Cardiac fibroblast (primary cell): ENCODE data around the gene CALCR.

Source experiments
- DNase-seq, 2 donors: peaks; one replicate each; pipeline versions ENCODE4 v3.0.0 to v3.0.0-alpha.2; 2010; ENCODE audit warnings: low read depth in 2 of 2
- H3K4me3 ChIP-seq, 2 donors: replicated peaks in 1 of 2; 1 replicate in 1 of 2; 2 replicates in 1 of 2; pipeline ENCODE4 v1.5.1; 2011; ENCODE audit warnings: low read depth in 2 of 2, low read length in 2 of 2, mild to moderate bottlenecking in 2 of 2, moderate library complexity in 1 of 2
- TF ChIP-seq, protein P1 (sequence below): IDR thresholded peaks from one replicate; pipeline ENCODE4 v1.5.1; 2011; ENCODE audit warnings: low read depth, mild to moderate bottlenecking, low read length, inconsistent platforms

Gene CALCR

DNA sequence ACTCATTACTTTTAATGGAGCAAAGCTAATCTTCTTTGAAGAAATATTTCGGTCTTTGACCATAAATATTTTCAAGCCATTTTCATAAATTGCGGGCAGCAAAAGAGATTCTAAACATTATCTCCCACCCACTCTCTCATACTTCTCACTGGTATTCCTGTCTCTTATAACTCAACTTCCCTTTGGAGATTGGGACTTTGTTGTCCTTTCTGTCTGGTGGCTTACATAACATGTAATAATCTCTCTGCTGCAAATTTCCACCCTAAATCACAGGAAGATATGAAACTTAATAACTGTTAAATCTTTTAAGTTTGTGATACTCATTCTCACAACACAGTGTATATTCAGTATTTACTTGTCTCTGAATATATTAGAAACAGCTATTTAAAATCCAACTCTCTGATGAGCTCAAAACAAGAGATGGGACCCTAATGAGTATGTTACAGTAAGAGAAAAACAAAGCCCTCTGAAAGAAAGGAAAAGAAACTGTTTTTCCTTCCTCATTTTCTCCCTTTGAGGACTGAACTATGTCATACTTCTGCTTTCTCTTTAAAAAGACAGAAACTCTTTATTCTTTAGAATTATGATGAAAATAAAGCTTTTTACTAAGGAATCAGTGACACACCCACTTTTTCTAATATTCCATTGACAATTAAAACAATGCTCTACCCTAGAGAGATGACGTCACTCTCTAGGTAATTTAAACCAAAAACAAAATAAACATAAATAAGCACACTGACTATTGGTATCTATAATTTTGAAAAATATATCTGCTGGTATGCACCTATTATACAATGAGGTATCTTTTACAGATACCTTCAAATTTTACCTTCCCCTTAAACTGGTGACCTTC, 14.7 kb downstream of the CALCR start:
- DNase-seq = no peak
- TF ChIP-seq, protein P1, sequence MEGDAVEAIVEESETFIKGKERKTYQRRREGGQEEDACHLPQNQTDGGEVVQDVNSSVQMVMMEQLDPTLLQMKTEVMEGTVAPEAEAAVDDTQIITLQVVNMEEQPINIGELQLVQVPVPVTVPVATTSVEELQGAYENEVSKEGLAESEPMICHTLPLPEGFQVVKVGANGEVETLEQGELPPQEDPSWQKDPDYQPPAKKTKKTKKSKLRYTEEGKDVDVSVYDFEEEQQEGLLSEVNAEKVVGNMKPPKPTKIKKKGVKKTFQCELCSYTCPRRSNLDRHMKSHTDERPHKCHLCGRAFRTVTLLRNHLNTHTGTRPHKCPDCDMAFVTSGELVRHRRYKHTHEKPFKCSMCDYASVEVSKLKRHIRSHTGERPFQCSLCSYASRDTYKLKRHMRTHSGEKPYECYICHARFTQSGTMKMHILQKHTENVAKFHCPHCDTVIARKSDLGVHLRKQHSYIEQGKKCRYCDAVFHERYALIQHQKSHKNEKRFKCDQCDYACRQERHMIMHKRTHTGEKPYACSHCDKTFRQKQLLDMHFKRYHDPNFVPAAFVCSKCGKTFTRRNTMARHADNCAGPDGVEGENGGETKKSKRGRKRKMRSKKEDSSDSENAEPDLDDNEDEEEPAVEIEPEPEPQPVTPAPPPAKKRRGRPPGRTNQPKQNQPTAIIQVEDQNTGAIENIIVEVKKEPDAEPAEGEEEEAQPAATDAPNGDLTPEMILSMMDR = no peak
- no peak overlapping the region for H3K4me3 ChIP-seq

DNA sequence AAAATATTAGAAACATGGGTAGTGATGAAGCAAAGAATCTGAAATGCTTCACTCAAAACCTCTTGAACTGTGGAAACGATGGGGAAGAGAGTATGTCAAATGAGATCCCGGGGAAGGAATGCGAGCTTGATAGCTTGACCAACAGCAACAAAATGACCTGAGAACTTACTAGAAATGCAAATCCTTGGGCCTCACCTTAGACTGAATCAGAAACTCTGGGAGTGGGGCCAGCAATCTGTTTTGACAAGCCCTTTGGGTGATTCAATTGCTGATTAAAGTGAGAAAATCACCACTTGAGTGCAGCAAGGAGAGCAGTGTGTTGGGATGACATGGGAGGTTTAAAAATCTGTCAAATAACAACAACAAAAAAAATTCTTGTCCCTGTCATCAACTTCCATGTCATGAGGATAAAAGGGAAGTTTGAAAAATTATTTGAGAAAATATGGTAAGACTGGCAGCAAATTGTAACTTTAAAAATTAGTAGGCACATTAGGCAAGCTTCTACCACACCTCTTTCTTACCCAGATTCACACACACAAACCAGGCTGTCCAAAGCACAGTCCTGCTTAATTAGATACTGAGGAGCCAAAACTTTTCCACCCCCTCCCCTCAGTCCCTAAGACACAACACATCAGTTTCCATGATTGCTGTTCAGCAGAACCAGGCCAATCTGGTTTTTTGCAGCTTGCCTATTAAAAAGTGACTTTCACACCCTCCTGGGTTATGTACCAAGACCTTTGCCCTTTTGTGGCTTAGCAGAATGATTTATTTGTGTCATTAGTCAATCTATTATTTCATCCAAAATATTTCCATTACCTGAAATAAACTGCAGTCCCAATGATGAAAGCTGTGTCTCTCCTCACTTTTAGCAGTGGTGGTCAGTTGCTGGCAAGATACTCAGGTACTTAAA, 15.6 kb downstream of the CALCR start:
- DNase-seq = peak in 1 of 2 donors; percentile 5
- TF ChIP-seq, protein P1 = no peak
- H3K4me3 ChIP-seq = no peak overlapping the region

DNA sequence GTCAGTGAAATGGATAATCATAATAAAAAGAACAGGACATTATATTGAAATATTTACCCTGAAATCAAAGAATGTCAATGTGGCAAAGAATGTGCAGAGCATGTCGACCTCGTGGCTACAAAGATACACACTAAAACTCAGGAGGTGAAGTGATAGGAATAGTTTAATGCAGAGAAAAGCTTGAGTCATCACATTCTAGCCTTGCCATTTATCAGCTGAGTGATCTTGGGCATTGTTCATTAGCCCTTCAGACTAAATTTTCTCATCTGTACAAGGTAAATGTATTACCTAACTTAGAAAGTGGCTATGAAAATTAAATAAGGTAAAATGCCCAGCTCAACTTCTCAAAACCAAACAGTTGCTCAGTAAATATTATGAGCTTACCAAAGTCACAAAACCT, 22.6 kb downstream of the CALCR start:
- H3K4me3 ChIP-seq = no peak overlapping the region
- DNase-seq = no peak
- TF ChIP-seq, protein P1 = no peak

DNA sequence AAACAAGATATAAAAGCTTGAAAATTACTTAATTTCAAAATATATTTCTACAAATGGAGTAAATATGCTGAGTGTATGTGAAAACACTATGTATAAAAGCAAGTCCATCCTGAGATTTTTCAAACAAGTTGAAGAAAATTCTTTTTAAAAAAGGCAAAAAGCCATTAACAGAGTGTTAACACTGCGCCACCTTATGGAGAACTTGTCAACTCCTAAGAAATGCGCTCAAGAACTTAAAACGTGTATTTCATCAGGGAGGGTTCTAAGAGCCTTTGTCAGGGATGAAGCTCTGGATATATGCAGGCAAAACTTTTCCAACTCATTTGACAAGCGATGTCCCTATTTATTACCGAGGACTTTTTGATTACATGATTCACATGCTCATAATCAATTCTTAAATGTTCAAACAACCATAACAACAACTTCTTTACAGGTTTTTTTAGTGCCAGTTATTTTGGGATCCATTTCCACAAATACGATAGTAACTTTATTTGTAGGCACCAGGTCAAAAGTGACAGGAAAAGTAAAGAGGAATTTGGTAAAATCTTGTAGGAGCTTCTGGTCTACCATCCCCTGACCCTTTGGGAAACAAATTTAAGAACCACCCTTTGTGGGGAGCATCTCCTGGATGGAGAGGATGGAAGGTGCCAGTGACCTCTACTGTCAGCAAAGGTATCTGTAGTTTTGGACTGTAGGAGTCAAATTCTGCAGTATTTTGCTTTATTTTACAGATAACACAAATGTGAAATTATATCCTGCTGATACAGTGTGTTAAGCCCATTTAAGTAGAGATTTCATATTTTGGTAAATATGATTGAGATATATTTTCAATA, 23.2 kb downstream of the CALCR start:
- TF ChIP-seq, protein P1 = peak; percentile 62
- peak; percentile 69 to 77 for DNase-seq
- H3K4me3 ChIP-seq = no peak overlapping the region

DNA sequence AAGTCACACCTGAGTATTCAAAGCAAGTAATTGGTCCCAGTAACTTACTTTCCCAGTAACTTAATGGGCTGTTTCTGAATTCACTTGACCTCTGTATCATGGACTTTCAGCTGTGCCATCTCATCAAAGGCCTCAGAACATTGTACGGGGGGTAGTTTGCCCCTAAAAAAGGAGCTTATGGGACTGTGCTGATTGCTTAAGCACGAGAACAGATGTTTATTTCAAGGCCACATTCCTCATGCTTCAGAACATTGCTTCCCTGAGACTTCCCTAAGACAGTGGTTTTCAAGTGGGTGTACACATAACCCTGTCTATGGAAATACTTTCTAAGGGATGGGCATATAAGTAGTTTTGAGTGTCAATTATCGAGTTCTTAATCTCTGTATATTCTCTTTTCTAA, 26.8 kb downstream of the CALCR start:
- no peak for DNase-seq
- H3K4me3 ChIP-seq = no peak overlapping the region
- TF ChIP-seq, protein P1 = no peak

DNA sequence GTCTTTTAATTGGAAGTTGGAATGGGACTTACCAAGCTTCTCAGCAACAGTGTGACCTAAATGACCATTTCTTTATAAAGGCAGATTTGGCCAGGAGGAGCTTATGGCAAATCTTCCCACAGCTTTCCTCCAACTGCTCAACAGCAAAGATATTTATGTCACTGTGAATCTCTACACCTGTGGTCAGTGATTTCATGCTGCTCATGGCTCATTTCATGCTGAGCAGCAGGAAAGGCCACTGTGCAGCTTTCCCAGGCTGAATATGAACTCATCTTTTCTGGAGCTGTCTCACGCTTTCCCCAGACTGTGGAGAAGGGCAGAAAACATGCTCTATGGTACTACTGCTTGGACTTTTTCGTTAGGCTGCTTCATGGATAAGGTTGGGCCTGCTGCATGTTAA, 29.8 kb downstream of the CALCR start:
- H3K4me3 ChIP-seq = no peak overlapping the region
- no peak for DNase-seq
- TF ChIP-seq, protein P1 = no peak
